ENCODE results near the gene KCNAB3. TPM values are rescaled to one million over a fixed set of nuclear protein-coding genes. Genes with fewer than 3 reads are reported as not detected.

KCNAB3 gene
- total and polyA plus RNA-seq, 8 donors, result 0.31 to 7.8 (median 2.9) TPM; not detected in 1

GRCh38 chr17:7887482-7888183, 42.0 kb downstream of the KCNAB3 start:
- peak overlapping the region; percentile 78 to 93 (median 84) for H3K4me3 ChIP-seq
- H3K27me3 ChIP-seq, result no peaks in the 10 kb centered on the region
- H3K27ac ChIP-seq, result peak overlapping the region; percentile 95 to 98 (median 97)
- peak; percentile 95 to 98 for DNase-seq
- H3K36me3 ChIP-seq, result peaks cover 9 to 32% (median 27%) of the 10 kb centered on the region in 4 donors
- no peaks in the 10 kb centered on the region for H3K9me3 ChIP-seq
- TF ChIP-seq EP300 (IDR thresholded peaks at IDR 0.05) (no peak), CTCF (IDR thresholded peaks at IDR 0.05) (peak in 2 of 7 experiments; percentile 2 to 13), POLR2A (IDR thresholded peaks at IDR 0.05) (no peak), POLR2AphosphoS5 (IDR thresholded peaks at IDR 0.05) (peak; percentile 23 to 85 (median 74))
- intact Hi-C loops (cut with DNase I; ENCODE audit: low total_unique reads), result no loop called here
- 0 to 1% (median 0%) methylated on average over 28 to 35 of the region's 35 CpGs for WGBS, 5 donors
- peaks cover 25 to 68% (median 62%) of the 10 kb centered on the region in 4 donors for H3K4me1 ChIP-seq

GRCh38 chr17:7887038-7887481, 42.6 kb downstream of the KCNAB3 start:
- intact Hi-C loops (cut with DNase I; ENCODE audit: low total_unique reads), result no loop called here
- 0 to 3% (median 2%) methylated on average over 8 of the region's 8 CpGs for WGBS, 5 donors
- TF ChIP-seq EP300 (IDR thresholded peaks at IDR 0.05), result no peak
- TF ChIP-seq CTCF (IDR thresholded peaks at IDR 0.05), result peak in 1 of 7 experiments; percentile 19
- no peak for TF ChIP-seq POLR2A (IDR thresholded peaks at IDR 0.05)
- no peak for TF ChIP-seq POLR2AphosphoS5 (IDR thresholded peaks at IDR 0.05)

GRCh38 chr17:7886227-7887037, 43.2 kb downstream of the KCNAB3 start:
- peaks cover 8 to 25% (median 19%) of the 10 kb centered on the region in 4 donors for H3K36me3 ChIP-seq
- WGBS, 5 donors, result 0 to 2% (median 2%) methylated on average over 22 to 30 of the region's 30 CpGs
- intact Hi-C loops (cut with DNase I; ENCODE audit: low total_unique reads), result no loop called here
- no peaks in the 10 kb centered on the region for H3K27me3 ChIP-seq
- peaks cover 32 to 80% (median 68%) of the 10 kb centered on the region in 4 donors for H3K4me1 ChIP-seq
- H3K27ac ChIP-seq, result peak overlapping the region; percentile 95 to 98 (median 97)
- no peaks in the 10 kb centered on the region for H3K9me3 ChIP-seq
- DNase-seq, result peak; percentile 54 to 77
- TF ChIP-seq EP300 (IDR thresholded peaks at IDR 0.05) (no peak), POLR2A (IDR thresholded peaks at IDR 0.05) (no peak), CTCF (IDR thresholded peaks at IDR 0.05) (no peak), POLR2AphosphoS5 (IDR thresholded peaks at IDR 0.05) (no peak)
- peak overlapping the region; percentile 78 to 93 (median 84) for H3K4me3 ChIP-seq

More at GRCh38 chr17:7887038-7887481, 42.6 kb downstream of the KCNAB3 start:
- peak overlapping the region; percentile 78 to 93 (median 84) for H3K4me3 ChIP-seq
- peak overlapping the region; percentile 95 to 98 (median 97) for H3K27ac ChIP-seq
- no peaks in the 10 kb centered on the region for H3K9me3 ChIP-seq
- peaks cover 9 to 29% (median 24%) of the 10 kb centered on the region in 4 donors for H3K36me3 ChIP-seq
- DNase-seq, result no peak
- peaks cover 31 to 74% (median 65%) of the 10 kb centered on the region in 4 donors for H3K4me1 ChIP-seq
- no peaks in the 10 kb centered on the region for H3K27me3 ChIP-seq
